GM21528 (cell line): ENCODE data around the gene CHPF2.
A peak's percentile ranks its signal among the peaks of the same experiment; 100 is the strongest.

Experiments used
- ATAC-seq: cut with Tn5 transposase; IDR thresholded peaks from one replicate; pipeline ENCODE4 v1.9.1; 2021; ENCODE audit warnings: mild to moderate bottlenecking, moderate library complexity; ENCODE audit not compliant: unreplicated experiment, low FRiP score

The CHPF2 gene

GRCh38 chr7:151232091-151232916, at the start of gene CHPF2:
Gene CHPF2 (plus strand): TSS chr7:151232483. CDS start chr7:151234012, 1,529 bp downstream.
- ATAC-seq: peak; percentile 92

- no peak for ATAC-seq
Observed at GRCh38 chr7:151185762-151186639, 46.3 kb upstream of the CHPF2 start.

GRCh38 chr7:151186640-151187408, 45.5 kb upstream of the CHPF2 start, which contains the start of gene ASB10:
Gene ASB10 (minus strand): TSS chr7:151187250. CDS start chr7:151187130, 120 bp downstream.
- ATAC-seq: no peak

GRCh38 chr7:151187409-151188251, 44.7 kb upstream of the CHPF2 start:
- ATAC-seq: no peak

GRCh38 chr7:151188252-151188542, 44.1 kb upstream of the CHPF2 start:
- no peak for ATAC-seq

GRCh38 chr7:151189038-151189437, 43.2 kb upstream of the CHPF2 start:
- no peak for ATAC-seq

GRCh38 chr7:151191544-151191943, 40.7 kb upstream of the CHPF2 start:
- ATAC-seq: no peak

GRCh38 chr7:151192002-151192539, 40.2 kb upstream of the CHPF2 start:
- no peak for ATAC-seq

GRCh38 chr7:151193203-151193978, 38.9 kb upstream of the CHPF2 start:
- ATAC-seq: no peak

- no peak for ATAC-seq
Observed at GRCh38 chr7:151194188-151194587, 38.1 kb upstream of the CHPF2 start.

GRCh38 chr7:151195616-151196450, 36.5 kb upstream of the CHPF2 start:
- ATAC-seq: no peak

GRCh38 chr7:151197932-151198331, 34.4 kb upstream of the CHPF2 start:
- no peak for ATAC-seq

- ATAC-seq: no peak
Observed at GRCh38 chr7:151198945-151199848, 33.1 kb upstream of the CHPF2 start.

GRCh38 chr7:151201344-151201743, 30.9 kb upstream of the CHPF2 start:
- ATAC-seq: no peak

GRCh38 chr7:151201751-151202150, 30.5 kb upstream of the CHPF2 start:
- ATAC-seq: no peak

GRCh38 chr7:151202836-151203235, 29.4 kb upstream of the CHPF2 start:
- ATAC-seq: no peak
